ENCODE measurements around the gene PSENEN.

The PSENEN gene

DNA sequence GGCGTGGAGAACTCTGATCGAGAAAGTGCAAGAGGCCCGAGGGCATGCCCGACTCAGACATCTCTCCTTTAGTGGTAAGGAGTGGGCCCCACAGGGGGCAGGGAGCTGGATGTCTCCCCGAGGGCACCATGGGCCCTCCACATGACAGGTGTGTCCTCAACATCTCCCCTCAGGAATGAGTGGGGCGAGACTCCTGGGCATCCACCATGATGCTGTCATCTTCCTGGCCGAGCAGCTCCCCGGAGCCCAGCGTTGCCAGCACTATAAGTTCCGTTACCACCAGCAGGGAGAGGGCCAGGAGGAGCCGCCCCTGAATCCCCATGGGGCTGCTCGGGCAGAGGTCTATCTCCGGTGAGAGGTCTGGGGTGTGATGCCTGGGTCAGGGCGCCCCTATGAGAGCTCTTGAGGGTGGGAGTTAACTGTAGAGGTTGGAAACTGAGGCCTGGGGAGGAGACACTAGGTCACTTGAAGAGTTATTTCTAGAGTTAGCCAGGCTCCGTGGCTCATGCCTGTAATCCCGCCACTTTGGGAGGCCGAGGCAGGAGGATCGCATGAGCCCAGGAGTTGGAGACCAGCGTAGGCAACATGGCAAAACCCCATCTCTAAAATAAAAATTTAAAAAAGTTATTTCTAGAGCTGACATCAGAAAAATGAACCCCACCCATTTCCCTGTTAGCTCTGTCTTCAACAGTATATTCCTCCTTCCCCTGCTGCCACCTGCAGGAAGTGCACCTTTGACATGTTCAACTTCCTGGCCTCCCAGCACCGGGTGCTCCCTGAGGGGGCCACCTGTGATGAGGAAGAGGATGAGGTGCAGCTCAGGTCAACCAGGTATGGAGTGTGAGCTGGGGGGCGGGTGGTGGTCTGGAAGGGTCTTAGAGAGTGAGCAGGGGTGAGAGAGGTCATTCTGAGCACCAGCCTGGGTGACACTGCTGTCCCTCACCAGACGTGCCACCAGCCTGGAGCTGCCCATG, 8.3 kb upstream of the PSENEN start:
- peak; percentile 24 for DNase-seq

- no peak for DNase-seq
Measured at GRCh38 chr19:35738021-35738886, 7.2 kb upstream of the PSENEN start.

GRCh38 chr19:35738887-35739229, 6.6 kb upstream of the PSENEN start:
- DNase-seq, result no peak

- DNase-seq, result no peak
Measured at GRCh38 chr19:35739275-35740107, 6.0 kb upstream of the PSENEN start.

DNA sequence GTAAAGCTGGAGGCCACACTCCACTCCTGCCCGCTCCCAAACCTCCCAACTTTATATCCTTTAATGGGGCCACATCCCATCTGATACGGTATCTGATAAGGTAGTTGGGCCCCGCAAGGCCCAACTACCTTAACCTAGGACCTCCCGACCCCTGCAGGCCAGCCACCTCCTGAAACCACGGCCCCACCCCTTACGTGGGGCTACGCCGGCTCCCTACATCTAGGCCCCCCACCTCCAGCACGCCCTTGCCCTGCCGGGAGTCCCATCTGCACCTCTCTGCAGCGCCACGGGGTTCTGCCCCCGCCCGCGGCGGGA, 5.4 kb upstream of the PSENEN start:
- DNase-seq, result no peak

GRCh38 chr19:35740423-35741202, 4.8 kb upstream of the PSENEN start:
- DNase-seq, result peak; percentile 94

DNA sequence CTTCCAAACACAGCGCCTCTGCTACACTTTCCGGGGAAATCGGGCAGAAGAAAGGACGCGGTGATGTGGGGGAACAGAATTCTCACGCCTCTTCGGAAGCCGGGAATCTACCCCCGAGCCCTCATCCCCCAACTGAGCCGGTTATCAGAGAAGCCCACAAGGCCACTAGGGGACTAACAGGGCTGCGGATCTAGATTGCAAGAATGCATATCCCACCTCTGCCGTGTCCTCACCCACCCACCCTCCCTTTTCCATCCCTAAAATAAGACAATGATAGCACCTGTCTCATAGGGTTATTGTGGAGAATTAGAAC, 4.3 kb upstream of the PSENEN start:
- DNase-seq, result no peak

GRCh38 chr19:35742121-35742724, 3.2 kb upstream of the PSENEN start, which contains the start of gene IGFLR1:
Gene IGFLR1 (minus strand): TSS chr19:35742452. CDS start chr19:35741180, 1,272 bp downstream.
- peak; percentile 79 for DNase-seq

DNA sequence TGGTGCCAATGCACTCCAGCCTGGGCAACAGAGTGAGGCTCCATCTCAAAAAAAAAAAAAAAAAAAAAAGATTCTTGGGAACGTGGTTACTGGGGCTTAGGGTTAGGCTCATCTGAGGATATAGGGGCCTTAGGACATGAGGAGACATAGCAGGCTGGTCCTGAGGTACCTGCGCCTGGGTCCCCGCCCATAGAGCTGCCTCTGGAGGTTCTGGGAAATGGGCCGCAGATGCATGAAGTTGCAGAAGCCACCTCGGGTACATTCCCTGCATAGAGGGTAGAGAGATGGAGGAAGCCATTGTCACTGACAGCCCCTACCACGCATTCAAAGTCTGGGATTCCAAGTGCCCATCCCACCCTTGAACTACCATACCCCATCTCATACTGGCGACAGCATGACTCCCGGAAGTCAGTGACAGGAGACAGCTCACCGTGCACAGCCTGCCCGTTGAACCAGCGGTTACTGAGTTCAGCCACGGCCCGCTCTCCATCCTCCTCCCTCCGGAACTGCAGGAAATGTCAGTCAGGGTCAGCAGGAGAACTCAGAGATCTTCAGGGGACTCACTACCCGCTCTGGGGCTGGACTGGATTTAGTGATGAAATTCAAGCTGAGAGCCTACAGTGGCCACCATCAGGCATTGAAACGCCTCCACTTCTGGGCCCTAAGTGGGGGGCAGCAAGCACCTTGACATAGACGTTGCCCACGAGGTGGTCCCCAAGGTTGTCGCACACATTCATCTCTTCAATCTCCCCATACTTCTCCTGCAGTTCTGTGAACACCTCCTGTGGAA, 1.6 kb upstream of the PSENEN start:
- DNase-seq, result no peak

DNA sequence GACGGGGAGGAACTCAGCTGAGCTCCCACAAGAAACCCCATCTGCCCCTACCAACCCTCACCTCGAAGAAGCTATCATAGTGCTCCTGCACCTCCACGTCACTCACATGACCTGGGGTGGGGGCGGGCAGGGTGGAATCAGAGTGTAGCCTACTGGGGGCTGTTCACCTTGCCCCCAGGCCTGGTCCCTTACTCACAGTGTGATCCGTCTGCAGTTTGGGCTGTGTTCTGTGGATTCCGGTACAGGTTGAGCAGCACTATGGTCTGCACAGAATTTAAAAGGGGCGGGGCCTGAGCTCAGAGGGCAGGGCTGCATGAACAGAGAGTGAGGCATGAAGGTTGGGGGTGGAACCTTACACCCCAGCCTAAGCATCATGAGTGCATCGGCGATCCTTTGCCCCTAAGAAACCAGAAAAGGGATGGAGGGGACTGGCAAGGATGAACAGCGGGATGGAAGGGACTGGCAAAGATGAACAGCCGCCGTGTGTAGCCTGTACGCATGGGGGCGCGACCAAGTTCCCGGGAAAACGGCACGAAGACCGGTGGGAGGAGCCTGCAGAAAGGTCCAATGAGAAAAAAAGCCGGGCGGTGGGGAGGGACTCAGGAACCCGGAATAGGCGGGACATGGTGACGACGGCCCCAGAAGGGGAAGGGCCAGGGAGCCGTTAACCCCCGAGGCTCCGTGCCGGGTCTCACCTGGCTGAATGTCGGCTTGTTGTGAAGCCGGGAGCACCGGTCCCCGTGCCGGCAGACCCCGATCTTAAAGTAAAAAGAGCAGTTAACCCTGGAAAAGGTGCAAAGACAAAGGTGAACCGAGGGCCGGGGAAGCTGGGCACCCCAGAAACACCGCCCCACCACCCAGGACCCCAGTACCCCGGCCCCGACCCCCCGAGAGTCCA, 772 bp upstream of the PSENEN start:
- DNase-seq, result peak; percentile 95

DNA sequence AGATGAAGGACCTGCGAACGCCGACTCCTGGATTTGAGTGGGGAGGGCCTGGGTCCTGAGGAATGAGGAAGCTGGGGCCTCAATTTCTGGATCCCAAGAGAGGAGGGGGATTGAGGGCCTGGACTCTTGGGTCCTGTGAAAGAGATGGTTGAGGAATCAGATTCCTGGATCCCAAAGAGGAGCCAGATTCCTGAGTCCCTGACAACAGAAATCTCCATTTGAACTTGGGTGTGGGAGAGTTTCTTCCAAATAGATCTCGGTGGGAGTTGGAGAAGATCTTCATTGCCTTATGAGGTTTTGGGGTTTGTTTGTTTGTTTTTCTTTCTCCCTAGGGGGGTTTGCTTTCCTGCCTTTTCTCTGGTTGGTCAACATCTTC, 624 bp downstream of the PSENEN start:
- DNase-seq, result no peak

- no peak for DNase-seq
Measured at GRCh38 chr19:35746531-35746930, 1.1 kb downstream of the PSENEN start.

- DNase-seq, result peak; percentile 99
Measured at GRCh38 chr19:35748106-35749020, 2.9 kb downstream of the PSENEN start, which contains the start of gene LIN37. Gene LIN37 (plus strand): TSS chr19:35748576. CDS start chr19:35748725, 149 bp downstream.

GRCh38 chr19:35750167-35750566, 4.7 kb downstream of the PSENEN start:
- DNase-seq, result no peak

- DNase-seq, result no peak
Measured at GRCh38 chr19:35751839-35752745, 6.6 kb downstream of the PSENEN start.

DNA sequence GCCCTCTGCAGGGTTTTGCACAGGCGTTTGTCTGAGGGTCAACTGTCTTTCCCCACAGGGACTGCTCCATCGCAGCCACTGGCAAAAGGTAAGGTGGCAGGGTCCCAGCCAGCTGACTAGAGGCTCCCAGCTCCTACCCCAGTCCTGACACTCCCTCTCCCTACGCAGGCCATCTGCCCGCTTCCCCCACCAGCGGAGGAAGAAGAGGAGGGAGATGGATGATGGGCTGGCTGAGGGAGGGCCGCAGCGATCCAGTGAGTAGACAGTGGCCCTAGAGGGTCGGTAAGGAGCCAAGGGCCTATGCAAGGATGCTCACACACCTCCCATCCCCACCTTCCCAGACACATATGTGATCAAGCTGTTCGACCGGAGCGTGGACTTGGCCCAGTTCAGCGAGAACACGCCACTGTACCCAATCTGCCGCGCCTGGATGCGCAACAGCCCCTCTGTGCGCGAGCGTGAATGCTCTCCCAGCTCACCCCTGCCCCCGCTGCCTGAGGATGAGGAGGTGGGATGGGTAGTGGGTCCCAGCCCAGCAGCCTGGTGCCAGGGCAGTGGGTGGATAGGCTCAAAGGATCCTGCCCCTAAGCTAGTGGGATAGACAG, 7.4 kb downstream of the PSENEN start:
- no peak for DNase-seq
